ENCODE measurements around the gene CDK3. TPM values are rescaled to one million over a fixed set of nuclear protein-coding genes. Genes with fewer than 3 reads are reported as not detected.

CDK3 gene
- total RNA-seq, 1 donor from 2014 or later = 1.8 TPM

DNA sequence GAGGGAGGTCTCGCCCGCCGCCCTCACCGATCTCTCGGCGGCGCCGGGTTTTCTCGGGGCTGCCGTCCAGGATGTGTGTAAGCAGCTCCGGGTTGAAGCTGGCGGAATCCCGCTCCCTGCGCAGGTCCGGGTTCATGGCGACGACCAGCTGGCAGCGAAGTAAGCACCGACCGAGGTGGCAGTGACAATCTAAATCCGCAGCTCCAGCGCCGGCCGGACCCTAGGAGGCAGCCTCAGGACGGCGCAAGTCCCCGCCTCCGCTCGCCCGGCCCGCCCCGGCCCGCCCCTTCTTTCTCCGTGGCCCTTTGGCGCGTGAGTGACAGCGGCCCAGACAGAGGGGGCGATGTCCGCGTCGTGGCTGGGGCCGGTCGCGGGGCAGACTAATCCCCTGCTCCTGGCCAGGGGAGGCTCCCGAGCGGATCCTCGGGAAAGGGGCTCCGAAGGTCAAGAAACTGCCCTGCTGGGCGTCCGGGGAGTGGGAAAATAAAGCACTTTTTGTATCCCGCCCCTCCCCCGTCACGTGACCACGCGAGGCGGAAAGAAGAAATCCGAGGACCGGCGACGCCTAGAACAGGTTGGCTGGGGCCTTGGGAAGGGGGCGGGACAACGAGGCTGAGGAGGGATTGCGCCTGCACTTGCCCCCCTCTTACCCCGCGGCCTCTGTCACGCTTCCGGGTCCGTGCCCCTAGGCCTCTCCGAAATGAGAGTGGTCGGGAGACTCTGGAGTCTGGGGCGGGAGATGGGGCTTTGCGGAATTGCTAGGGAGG lies 21.5 kb upstream of the CDK3 start, which contains the start of the genes ACOX1 and TEN1:
ACOX1 (minus strand) TSS at position 229 of the 767 bp plus-strand sequence; CDS start at position 136, 93 bp downstream.
TEN1 (plus strand) TSS at position 303 of the 767 bp plus-strand sequence. CDS start 6,953 bp downstream, outside the sequence.
- Histone ChIP-seq H3K9me3 (replicated peaks) (no peaks in the 10 kb centered on the region), H3K4me1 (peaks cover 81% of the 10 kb centered on the region), H3K36me3 (peaks cover 11% of the 10 kb centered on the region), H3K27ac (replicated peaks) (peak within 1 kb of the TSS; percentile 100), H3K27me3 (ENCODE audit: low read depth) (no peaks in the 10 kb centered on the region), H3K4me3 (peak within 1 kb of the TSS; percentile 91)
- peak; percentile 98 for DNase-seq
- peak; percentile 53 for TF ChIP-seq CTCF (IDR thresholded peaks at IDR 0.05; ENCODE audit: borderline replicate concordance)
- intact Hi-C loops (cut with micrococcal nuclease) = no loop called here

- no peaks in the 10 kb centered on the region for H3K9me3 ChIP-seq (replicated peaks)
- intact Hi-C loops (cut with micrococcal nuclease) = no loop called here
- DNase-seq = no peak
- peak overlapping the region; percentile 100 for H3K27ac ChIP-seq (replicated peaks)
- H3K36me3 ChIP-seq = peaks cover 6% of the 10 kb centered on the region
- no peaks in the 10 kb centered on the region for H3K27me3 ChIP-seq (ENCODE audit: low read depth)
- no peak for TF ChIP-seq CTCF (IDR thresholded peaks at IDR 0.05; ENCODE audit: borderline replicate concordance)
- H3K4me1 ChIP-seq = peaks cover 75% of the 10 kb centered on the region
- H3K4me3 ChIP-seq = peak overlapping the region; percentile 91
Measured at GRCh38 chr17:75979705-75980187, 20.9 kb upstream of the CDK3 start.

DNA sequence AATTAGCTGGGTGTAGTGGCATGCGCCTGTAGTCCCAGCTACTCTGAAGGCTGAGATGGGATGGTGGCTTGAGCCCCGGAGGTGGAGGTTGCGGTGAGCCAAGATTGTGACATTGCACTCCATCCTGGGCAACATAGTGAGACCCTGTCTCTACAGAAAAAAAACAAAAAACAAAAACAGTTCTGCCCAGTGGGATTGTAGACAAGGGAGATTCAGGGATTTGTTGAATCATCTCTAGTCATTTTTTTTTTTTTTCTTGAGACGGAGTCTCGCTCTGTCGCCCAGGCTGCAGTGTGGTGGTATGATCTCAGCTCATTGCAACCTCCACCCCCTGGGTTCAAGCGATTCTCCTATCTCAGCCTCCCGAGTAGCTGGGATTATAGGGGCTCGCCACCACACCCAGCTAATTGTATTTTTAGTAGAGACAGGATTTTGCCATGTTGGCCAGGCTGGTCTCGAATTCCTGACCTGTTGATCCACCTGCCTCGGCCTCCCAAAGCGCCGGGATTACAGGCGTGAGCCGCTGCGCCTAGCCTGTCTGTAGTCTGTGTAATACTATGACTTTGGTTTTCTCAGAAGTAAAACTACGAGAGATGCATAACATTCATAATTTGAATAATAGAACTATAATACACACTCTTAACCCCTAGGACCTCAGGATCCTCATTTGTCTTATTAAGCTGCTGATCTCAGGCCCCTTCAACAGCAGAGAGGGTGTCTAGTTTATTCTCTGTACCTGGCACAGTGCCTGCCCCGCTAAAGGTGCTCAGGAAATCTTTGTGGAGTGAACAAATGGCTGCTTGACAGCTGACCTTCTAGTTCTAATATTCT lies 20.3 kb upstream of the CDK3 start:
- Histone ChIP-seq H3K4me1 (peaks cover 68% of the 10 kb centered on the region), H3K4me3 (peak overlapping the region; percentile 91), H3K36me3 (peaks cover 6% of the 10 kb centered on the region), H3K9me3 (replicated peaks) (no peaks in the 10 kb centered on the region), H3K27ac (replicated peaks) (peak overlapping the region; percentile 100), H3K27me3 (ENCODE audit: low read depth) (no peaks in the 10 kb centered on the region)
- DNase-seq = no peak
- no peak for TF ChIP-seq CTCF (IDR thresholded peaks at IDR 0.05; ENCODE audit: borderline replicate concordance)
- intact Hi-C loops (cut with micrococcal nuclease) = no loop called here

GRCh38 chr17:75981019-75981615 lies 19.5 kb upstream of the CDK3 start:
- Histone ChIP-seq H3K4me3 (no peak overlapping the region), H3K27me3 (ENCODE audit: low read depth) (no peaks in the 10 kb centered on the region), H3K36me3 (peaks cover 6% of the 10 kb centered on the region), H3K4me1 (peaks cover 61% of the 10 kb centered on the region), H3K9me3 (replicated peaks) (no peaks in the 10 kb centered on the region), H3K27ac (replicated peaks) (peak overlapping the region; percentile 100)
- no peak for TF ChIP-seq CTCF (IDR thresholded peaks at IDR 0.05; ENCODE audit: borderline replicate concordance)
- intact Hi-C loops (cut with micrococcal nuclease) = no loop called here
- DNase-seq = no peak

- no peak overlapping the region for H3K4me3 ChIP-seq
- H3K27ac ChIP-seq (replicated peaks) = no peak overlapping the region
- peaks cover 37% of the 10 kb centered on the region for H3K4me1 ChIP-seq
- no peak for TF ChIP-seq CTCF (IDR thresholded peaks at IDR 0.05; ENCODE audit: borderline replicate concordance)
- intact Hi-C loops (cut with micrococcal nuclease) = no loop called here
- H3K9me3 ChIP-seq (replicated peaks) = no peaks in the 10 kb centered on the region
- no peaks in the 10 kb centered on the region for H3K27me3 ChIP-seq (ENCODE audit: low read depth)
- H3K36me3 ChIP-seq = peaks cover 8% of the 10 kb centered on the region
- DNase-seq = no peak
Measured at GRCh38 chr17:75983501-75984181, 17.0 kb upstream of the CDK3 start.

Measured in left ventricle myocardium inferior (tissue), 1 donor.